Measurements from ENCODE around the gene POLN. TPM values are rescaled to one million over a fixed set of nuclear protein-coding genes. Genes with fewer than 3 reads are reported as not detected.

The POLN gene
- total RNA-seq, 1 donor = 4.9 TPM

- no peak for TF ChIP-seq CTCF (IDR thresholded peaks at IDR 0.05; ENCODE audit: insufficient read depth, low read length)
- H3K4me3 ChIP-seq (ENCODE audit: low read depth, low read length) = no peak overlapping the region
- no peak for DNase-seq (ENCODE audit: low read depth)
These were observed 91.8 kb downstream of the POLN start for GRCh38 chr4:2150076-2150475.

DNA sequence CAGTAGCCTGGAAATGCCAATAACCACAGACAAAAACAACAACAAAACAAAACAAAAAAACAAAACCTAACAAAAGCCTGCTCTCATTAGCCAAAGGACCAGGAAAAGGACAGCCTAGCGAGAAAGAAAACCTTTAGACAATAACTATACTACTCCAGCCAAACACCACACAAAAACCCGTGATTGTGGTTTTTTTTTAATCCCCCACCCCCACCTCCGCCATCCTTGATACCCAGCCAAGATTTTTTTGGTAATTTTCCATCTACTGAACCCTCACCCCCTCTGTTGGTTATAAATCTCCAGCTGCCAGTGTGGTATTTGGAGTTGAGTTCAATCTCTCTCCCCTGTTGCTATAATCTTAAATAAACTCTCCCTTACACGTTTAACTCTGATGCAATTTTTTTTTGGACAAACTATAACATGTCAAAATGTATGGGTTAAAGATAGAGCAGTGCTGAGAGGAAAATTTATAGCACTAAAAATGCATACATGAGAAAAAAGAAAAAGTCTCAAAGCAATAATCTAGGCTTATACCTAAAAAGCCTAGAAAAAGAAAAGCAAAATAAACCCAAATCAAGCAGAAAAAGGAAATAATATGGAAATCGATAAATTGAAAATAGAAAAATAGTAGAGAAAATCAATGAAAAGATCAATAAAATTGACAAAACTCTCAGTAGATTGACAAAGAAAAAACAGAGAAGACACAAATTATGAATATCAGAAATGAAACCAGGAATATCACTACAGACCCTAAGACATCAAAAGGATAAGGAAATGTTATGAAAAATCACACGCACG is 99.1 kb downstream of the POLN start:
- TF ChIP-seq CTCF (IDR thresholded peaks at IDR 0.05; ENCODE audit: insufficient read depth, low read length) = no peak
- peak; percentile 25 for DNase-seq (ENCODE audit: low read depth)
- H3K4me3 ChIP-seq (ENCODE audit: low read depth, low read length) = no peak overlapping the region

GRCh38 chr4:2141762-2142451 is 100.0 kb downstream of the POLN start:
- no peak for DNase-seq (ENCODE audit: low read depth)
- H3K4me3 ChIP-seq (ENCODE audit: low read depth, low read length) = no peak overlapping the region
- TF ChIP-seq CTCF (IDR thresholded peaks at IDR 0.05; ENCODE audit: insufficient read depth, low read length) = no peak

DNA sequence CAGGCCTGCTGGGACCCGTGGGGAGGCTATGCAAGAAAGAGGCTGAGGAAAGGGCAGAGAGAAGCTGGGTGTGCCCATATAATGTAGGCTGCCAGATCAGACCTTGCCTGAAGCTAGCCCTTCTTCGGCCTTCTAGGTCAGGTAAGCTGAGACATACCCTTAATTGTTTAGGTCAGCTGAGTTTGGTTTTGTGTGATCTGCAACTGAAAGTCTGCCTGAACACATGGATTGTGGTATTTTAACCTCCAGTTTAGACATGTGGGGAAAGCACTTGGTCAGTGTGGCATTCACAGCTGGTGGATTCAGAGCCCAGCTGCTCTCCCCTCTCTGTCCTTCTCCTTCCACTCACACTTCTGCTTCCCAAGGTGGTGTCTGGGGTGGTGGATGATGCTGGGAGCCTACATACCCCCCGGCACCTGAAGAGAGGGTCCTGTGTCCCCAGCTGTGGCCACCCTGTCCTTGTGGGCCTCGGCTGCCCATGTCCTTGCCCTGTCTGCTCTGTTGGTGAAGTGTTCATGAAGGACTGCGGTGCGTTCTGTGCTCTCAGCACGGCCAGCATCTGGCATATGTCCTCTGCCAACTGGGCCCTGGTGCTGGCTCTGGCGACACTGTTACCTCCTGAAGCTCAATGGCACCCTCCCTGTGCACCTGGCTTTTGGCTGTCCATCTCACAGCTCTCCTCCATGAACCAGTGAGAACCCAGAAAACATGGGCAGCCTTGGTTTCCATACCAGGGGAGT is 100.7 kb downstream of the POLN start:
- DNase-seq (ENCODE audit: low read depth) = no peak
- TF ChIP-seq CTCF (IDR thresholded peaks at IDR 0.05; ENCODE audit: insufficient read depth, low read length) = no peak
- no peak overlapping the region for H3K4me3 ChIP-seq (ENCODE audit: low read depth, low read length)

DNA sequence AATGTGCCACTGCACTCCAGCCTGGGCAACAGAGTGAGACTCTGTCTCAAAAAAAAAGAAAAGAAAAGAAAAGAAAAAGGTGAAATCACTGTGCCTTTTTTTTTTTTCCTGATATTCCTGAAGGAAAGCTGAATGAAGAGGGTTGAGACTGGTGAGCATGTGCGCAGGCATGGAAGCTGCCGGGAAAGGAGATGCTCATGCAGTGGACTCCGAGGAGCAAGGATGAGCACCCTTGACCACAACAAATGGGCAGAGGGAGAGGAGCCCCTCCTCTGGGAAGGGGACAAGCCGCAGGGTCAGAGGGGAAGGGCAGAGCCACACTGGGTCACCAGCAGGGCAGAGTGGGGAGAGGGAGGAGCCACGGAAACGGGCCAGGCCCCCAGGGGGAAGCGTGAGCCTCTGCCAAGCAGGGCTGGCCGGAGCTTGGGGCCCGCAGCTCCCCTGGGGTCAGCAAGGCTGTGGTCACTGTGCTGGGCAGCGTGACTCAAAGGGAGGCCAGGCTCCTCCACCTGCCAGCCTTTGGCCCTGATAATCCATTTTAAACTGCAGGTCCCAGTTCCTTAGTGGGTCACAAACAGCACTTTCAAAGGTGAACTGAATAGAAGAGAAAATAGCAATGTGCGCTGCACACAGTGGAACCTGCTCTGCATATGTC is 102.9 kb downstream of the POLN start:
- no peak for TF ChIP-seq CTCF (IDR thresholded peaks at IDR 0.05; ENCODE audit: insufficient read depth, low read length)
- DNase-seq (ENCODE audit: low read depth) = no peak
- H3K4me3 ChIP-seq (ENCODE audit: low read depth, low read length) = no peak overlapping the region

DNA sequence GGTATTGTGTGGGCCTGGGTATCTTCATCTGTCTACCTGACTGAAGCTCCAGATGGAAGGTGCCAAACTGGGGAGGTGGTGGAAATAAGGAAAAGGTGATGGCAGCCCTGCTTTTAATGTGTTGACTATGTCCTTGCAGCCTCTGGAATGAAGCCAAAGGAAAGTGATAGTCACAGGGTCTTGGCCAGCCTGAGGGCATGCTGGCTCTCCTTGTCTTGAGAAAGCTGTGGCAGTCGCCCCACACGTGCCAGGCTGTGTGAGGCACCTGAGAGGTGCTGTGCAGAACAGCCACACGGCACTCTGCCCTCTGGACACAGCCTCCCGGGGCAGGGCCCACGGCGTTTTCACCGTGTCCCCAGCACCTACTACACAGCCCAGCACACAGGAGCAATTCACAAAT is 105.2 kb downstream of the POLN start:
- H3K4me3 ChIP-seq (ENCODE audit: low read depth, low read length) = no peak overlapping the region
- DNase-seq (ENCODE audit: low read depth) = no peak
- no peak for TF ChIP-seq CTCF (IDR thresholded peaks at IDR 0.05; ENCODE audit: insufficient read depth, low read length)
